ENCODE measurements around the gene S100A13.
"Not testable (repeated sequence)": the region's sequence is repeated elsewhere in the genome, so short reads cannot be mapped to it uniquely, and the experiment has no call there.

S100A13 gene

GRCh38 chr1:153647346-153647714, 20.0 kb upstream of the S100A13 start:
- no peak overlapping the region for H3K27ac ChIP-seq (ENCODE audit: low read depth, low read length)
- H3K27me3 ChIP-seq (ENCODE audit: control insufficient read depth, insufficient read depth, low read length): no peaks in the 10 kb centered on the region
- H3K9ac ChIP-seq (ENCODE audit: low read depth, low read length): no peak overlapping the region
- H3K4me1 ChIP-seq (ENCODE audit: control insufficient read depth, insufficient read depth, low read length): no peaks in the 10 kb centered on the region
- peaks cover 44% of the 10 kb centered on the region for H3K36me3 ChIP-seq (ENCODE audit: control insufficient read depth, insufficient read depth, low read length)
- no peaks in the 10 kb centered on the region for H3K9me3 ChIP-seq (ENCODE audit: control insufficient read depth, insufficient read depth, low read length)
- H3K4me3 ChIP-seq (ENCODE audit: low read depth, low read length): no peak overlapping the region

GRCh38 chr1:153646672-153647345, 19.5 kb upstream of the S100A13 start:
- no peak overlapping the region for H3K4me3 ChIP-seq (ENCODE audit: low read depth, low read length)
- H3K27ac ChIP-seq (ENCODE audit: low read depth, low read length): no peak overlapping the region
- no peaks in the 10 kb centered on the region for H3K27me3 ChIP-seq (ENCODE audit: control insufficient read depth, insufficient read depth, low read length)
- H3K9me3 ChIP-seq (ENCODE audit: control insufficient read depth, insufficient read depth, low read length): no peaks in the 10 kb centered on the region
- H3K4me1 ChIP-seq (ENCODE audit: control insufficient read depth, insufficient read depth, low read length): no peaks in the 10 kb centered on the region
- no peak overlapping the region for H3K9ac ChIP-seq (ENCODE audit: low read depth, low read length)
- peaks cover 49% of the 10 kb centered on the region for H3K36me3 ChIP-seq (ENCODE audit: control insufficient read depth, insufficient read depth, low read length)

- Histone ChIP-seq H3K4me3 (ENCODE audit: low read depth, low read length) (no peak overlapping the region), H3K27ac (ENCODE audit: low read depth, low read length) (no peak overlapping the region), H3K36me3 (ENCODE audit: control insufficient read depth, insufficient read depth, low read length) (peaks cover 79% of the 10 kb centered on the region), H3K9ac (ENCODE audit: low read depth, low read length) (no peak overlapping the region), H3K27me3 (ENCODE audit: control insufficient read depth, insufficient read depth, low read length) (no peaks in the 10 kb centered on the region), H3K9me3 (ENCODE audit: control insufficient read depth, insufficient read depth, low read length) (no peaks in the 10 kb centered on the region), H3K4me1 (ENCODE audit: control insufficient read depth, insufficient read depth, low read length) (no peaks in the 10 kb centered on the region)
Measured at GRCh38 chr1:153643816-153644215, 16.5 kb upstream of the S100A13 start.

- H3K4me1 ChIP-seq (ENCODE audit: control insufficient read depth, insufficient read depth, low read length): no peaks in the 10 kb centered on the region
- H3K9me3 ChIP-seq (ENCODE audit: control insufficient read depth, insufficient read depth, low read length): no peaks in the 10 kb centered on the region
- H3K27me3 ChIP-seq (ENCODE audit: control insufficient read depth, insufficient read depth, low read length): no peaks in the 10 kb centered on the region
- peaks cover 86% of the 10 kb centered on the region for H3K36me3 ChIP-seq (ENCODE audit: control insufficient read depth, insufficient read depth, low read length)
- H3K27ac ChIP-seq (ENCODE audit: low read depth, low read length): no peak overlapping the region
- H3K9ac ChIP-seq (ENCODE audit: low read depth, low read length): no peak overlapping the region
- no peak overlapping the region for H3K4me3 ChIP-seq (ENCODE audit: low read depth, low read length)
Measured at GRCh38 chr1:153643100-153643499, 15.8 kb upstream of the S100A13 start.

- Histone ChIP-seq H3K27ac (ENCODE audit: low read depth, low read length) (no peak overlapping the region), H3K9ac (ENCODE audit: low read depth, low read length) (no peak overlapping the region), H3K27me3 (ENCODE audit: control insufficient read depth, insufficient read depth, low read length) (no peaks in the 10 kb centered on the region), H3K36me3 (ENCODE audit: control insufficient read depth, insufficient read depth, low read length) (peaks cover 96% of the 10 kb centered on the region), H3K4me1 (ENCODE audit: control insufficient read depth, insufficient read depth, low read length) (no peaks in the 10 kb centered on the region), H3K9me3 (ENCODE audit: control insufficient read depth, insufficient read depth, low read length) (no peaks in the 10 kb centered on the region), H3K4me3 (ENCODE audit: low read depth, low read length) (no peak overlapping the region)
Measured at GRCh38 chr1:153642161-153642560, 14.9 kb upstream of the S100A13 start.

GRCh38 chr1:153640861-153641260, 13.6 kb upstream of the S100A13 start:
- no peaks in the 10 kb centered on the region for H3K4me1 ChIP-seq (ENCODE audit: control insufficient read depth, insufficient read depth, low read length)
- no peak overlapping the region for H3K27ac ChIP-seq (ENCODE audit: low read depth, low read length)
- H3K9me3 ChIP-seq (ENCODE audit: control insufficient read depth, insufficient read depth, low read length): no peaks in the 10 kb centered on the region
- H3K36me3 ChIP-seq (ENCODE audit: control insufficient read depth, insufficient read depth, low read length): peaks cover 100% of the 10 kb centered on the region
- H3K4me3 ChIP-seq (ENCODE audit: low read depth, low read length): no peak overlapping the region
- no peaks in the 10 kb centered on the region for H3K27me3 ChIP-seq (ENCODE audit: control insufficient read depth, insufficient read depth, low read length)
- H3K9ac ChIP-seq (ENCODE audit: low read depth, low read length): no peak overlapping the region

- H3K9me3 ChIP-seq (ENCODE audit: control insufficient read depth, insufficient read depth, low read length); H3K9ac ChIP-seq (ENCODE audit: low read depth, low read length); H3K27ac ChIP-seq (ENCODE audit: low read depth, low read length); H3K27me3 ChIP-seq (ENCODE audit: control insufficient read depth, insufficient read depth, low read length); H3K4me1 ChIP-seq (ENCODE audit: control insufficient read depth, insufficient read depth, low read length); H3K4me3 ChIP-seq (ENCODE audit: low read depth, low read length): not testable (repeated sequence)
- peaks cover 100% of the 10 kb centered on the region for H3K36me3 ChIP-seq (ENCODE audit: control insufficient read depth, insufficient read depth, low read length)
Measured at GRCh38 chr1:153640213-153640612, 12.9 kb upstream of the S100A13 start.

- H3K4me1 ChIP-seq (ENCODE audit: control insufficient read depth, insufficient read depth, low read length): no peaks in the 10 kb centered on the region
- no peak overlapping the region for H3K27ac ChIP-seq (ENCODE audit: low read depth, low read length)
- H3K9ac ChIP-seq (ENCODE audit: low read depth, low read length): no peak overlapping the region
- H3K27me3 ChIP-seq (ENCODE audit: control insufficient read depth, insufficient read depth, low read length): no peaks in the 10 kb centered on the region
- peaks cover 90% of the 10 kb centered on the region for H3K36me3 ChIP-seq (ENCODE audit: control insufficient read depth, insufficient read depth, low read length)
- H3K9me3 ChIP-seq (ENCODE audit: control insufficient read depth, insufficient read depth, low read length): no peaks in the 10 kb centered on the region
- no peak overlapping the region for H3K4me3 ChIP-seq (ENCODE audit: low read depth, low read length)
Measured at GRCh38 chr1:153639280-153639679, 12.0 kb upstream of the S100A13 start.

GRCh38 chr1:153638261-153638660, 11.0 kb upstream of the S100A13 start:
- H3K4me3 ChIP-seq (ENCODE audit: low read depth, low read length): no peak overlapping the region
- H3K9ac ChIP-seq (ENCODE audit: low read depth, low read length): no peak overlapping the region
- no peaks in the 10 kb centered on the region for H3K9me3 ChIP-seq (ENCODE audit: control insufficient read depth, insufficient read depth, low read length)
- H3K27ac ChIP-seq (ENCODE audit: low read depth, low read length): no peak overlapping the region
- no peaks in the 10 kb centered on the region for H3K27me3 ChIP-seq (ENCODE audit: control insufficient read depth, insufficient read depth, low read length)
- H3K4me1 ChIP-seq (ENCODE audit: control insufficient read depth, insufficient read depth, low read length): peaks cover 4% of the 10 kb centered on the region; the same call in 1 of the 2 replicates
- peaks cover 80% of the 10 kb centered on the region for H3K36me3 ChIP-seq (ENCODE audit: control insufficient read depth, insufficient read depth, low read length)

- H3K9me3 ChIP-seq (ENCODE audit: control insufficient read depth, insufficient read depth, low read length): no peaks in the 10 kb centered on the region
- H3K9ac ChIP-seq (ENCODE audit: low read depth, low read length): no peak overlapping the region
- no peaks in the 10 kb centered on the region for H3K27me3 ChIP-seq (ENCODE audit: control insufficient read depth, insufficient read depth, low read length)
- H3K27ac ChIP-seq (ENCODE audit: low read depth, low read length): no peak overlapping the region
- H3K4me3 ChIP-seq (ENCODE audit: low read depth, low read length): no peak overlapping the region
- peaks cover 5% of the 10 kb centered on the region; the same call in 1 of the 2 replicates for H3K4me1 ChIP-seq (ENCODE audit: control insufficient read depth, insufficient read depth, low read length)
- H3K36me3 ChIP-seq (ENCODE audit: control insufficient read depth, insufficient read depth, low read length): peaks cover 61% of the 10 kb centered on the region
Measured at GRCh38 chr1:153636312-153636711, 9.0 kb upstream of the S100A13 start.

GRCh38 chr1:153635872-153636271, 8.6 kb upstream of the S100A13 start:
- Histone ChIP-seq H3K9me3 (ENCODE audit: control insufficient read depth, insufficient read depth, low read length) (no peaks in the 10 kb centered on the region), H3K27ac (ENCODE audit: low read depth, low read length) (no peak overlapping the region), H3K4me3 (ENCODE audit: low read depth, low read length) (no peak overlapping the region), H3K9ac (ENCODE audit: low read depth, low read length) (no peak overlapping the region), H3K27me3 (ENCODE audit: control insufficient read depth, insufficient read depth, low read length) (no peaks in the 10 kb centered on the region), H3K36me3 (ENCODE audit: control insufficient read depth, insufficient read depth, low read length) (peaks cover 56% of the 10 kb centered on the region), H3K4me1 (ENCODE audit: control insufficient read depth, insufficient read depth, low read length) (peaks cover 5% of the 10 kb centered on the region; the same call in 1 of the 2 replicates)

Data from HUES48 (cell line).